Retina (tissue), 1 donor: ENCODE measurements around the gene NOP14.
"Not testable (repeated sequence)": the region's sequence is repeated elsewhere in the genome, so short reads cannot be mapped to it uniquely, and the experiment has no call there.

Source experiments
- DNase-seq: peaks from one replicate; pipeline ENCODE4 v3.0.0-alpha.2; 2016

The NOP14 gene

DNA sequence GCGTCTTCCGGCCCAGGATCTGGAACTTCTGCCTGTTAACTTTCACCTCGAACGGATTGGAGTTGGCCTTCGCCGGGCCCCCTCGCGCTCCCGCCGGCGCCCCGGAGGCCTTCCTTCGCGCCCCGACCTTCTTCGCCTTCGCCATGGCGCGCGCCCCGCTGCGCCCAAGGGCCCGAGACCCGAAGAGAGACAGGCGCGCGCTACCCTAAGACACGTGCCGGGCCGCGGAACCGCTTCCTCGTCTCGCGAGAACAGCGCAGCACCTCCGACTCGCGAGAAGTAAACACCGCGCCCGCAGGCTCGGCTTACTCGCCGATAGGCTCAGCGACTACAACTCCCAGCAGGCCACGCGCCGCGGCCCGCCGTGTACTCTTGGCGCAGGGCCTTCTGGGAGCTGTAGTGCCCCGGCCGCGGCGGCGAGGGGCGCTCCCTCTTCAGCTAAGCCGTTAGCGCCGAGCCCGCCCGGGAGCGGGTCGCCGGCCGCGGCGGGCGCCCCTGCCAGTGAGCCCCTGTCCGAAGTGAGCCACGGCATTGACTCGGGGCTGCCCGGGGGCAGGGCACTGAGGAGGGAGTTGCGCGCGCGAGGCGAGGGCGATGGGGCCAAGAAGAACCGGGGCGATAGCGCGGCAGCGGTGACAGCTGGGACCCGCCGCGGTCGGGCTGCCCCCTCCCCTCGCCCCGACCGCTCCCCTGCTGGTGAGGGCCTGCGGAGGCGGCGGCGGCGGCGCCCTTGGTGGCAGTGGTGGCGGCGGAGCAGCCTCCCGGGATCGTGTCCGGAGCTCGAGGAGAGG lies at the start of gene NOP14, which contains the start of gene GRK4:
Gene NOP14 (minus strand): TSS at position 232 of the 791 bp plus-strand sequence. CDS start 87 bp downstream, at position 145.
Gene GRK4 (plus strand): TSS at position 397 of the 791 bp plus-strand sequence. CDS start 500 bp downstream, outside the sequence.
- DNase-seq: peak; percentile 97

DNA sequence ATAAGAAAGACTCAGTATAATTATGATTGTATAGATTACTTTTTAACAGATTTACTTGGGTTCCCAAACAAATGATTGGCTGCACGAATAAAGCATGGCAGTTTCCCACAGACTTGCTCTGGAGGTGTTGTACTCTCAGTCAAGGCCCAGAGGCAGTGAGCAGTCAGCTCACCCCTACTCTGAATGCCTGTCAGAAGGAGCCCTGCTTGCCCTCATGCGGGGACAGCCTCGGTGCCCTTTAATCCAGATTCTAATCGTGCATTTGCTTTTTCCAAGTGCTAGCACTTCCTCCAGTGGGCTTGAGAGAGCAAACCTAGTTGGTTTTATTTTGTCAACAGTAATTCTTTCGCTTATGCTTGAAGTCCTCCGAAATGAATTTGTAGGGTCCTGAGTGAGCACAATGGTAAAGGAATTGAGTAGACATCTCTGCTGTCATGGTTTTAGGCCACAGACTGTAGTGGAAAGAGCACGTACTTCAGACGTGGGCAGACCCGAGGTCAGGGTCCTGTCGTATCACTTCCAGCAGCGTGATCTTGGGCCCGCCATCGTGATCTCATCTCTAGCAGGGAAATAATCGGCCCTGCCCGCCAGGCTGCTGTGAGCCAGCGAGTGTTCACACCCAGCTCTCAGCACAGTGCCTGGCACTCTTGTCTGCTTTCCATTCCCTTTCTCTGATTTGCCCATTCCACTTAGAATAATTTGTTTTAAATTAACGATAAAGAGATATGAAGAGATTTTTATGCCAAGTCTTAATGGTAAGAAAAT lies 48.4 kb upstream of the NOP14 start:
- DNase-seq: no peak

DNA sequence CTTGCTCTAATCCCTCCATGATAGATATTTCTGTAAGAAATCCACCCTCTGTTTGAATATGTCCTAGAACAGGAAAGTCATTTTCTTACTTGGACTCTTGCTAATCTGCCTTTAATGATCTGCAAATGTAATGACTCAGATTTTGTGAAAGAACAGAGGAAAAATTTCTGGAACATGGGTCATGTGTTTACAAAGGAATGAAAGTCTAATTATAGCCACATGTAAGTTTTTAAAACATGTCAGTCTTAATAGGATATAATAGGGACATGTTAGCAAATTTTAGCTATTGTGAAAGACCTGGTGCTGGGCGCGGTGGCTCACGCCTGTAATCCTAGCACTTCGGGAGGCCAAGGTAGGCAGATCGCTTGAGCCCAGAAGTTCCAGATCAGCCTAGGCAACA lies 47.8 kb upstream of the NOP14 start:
- DNase-seq: no peak

DNA sequence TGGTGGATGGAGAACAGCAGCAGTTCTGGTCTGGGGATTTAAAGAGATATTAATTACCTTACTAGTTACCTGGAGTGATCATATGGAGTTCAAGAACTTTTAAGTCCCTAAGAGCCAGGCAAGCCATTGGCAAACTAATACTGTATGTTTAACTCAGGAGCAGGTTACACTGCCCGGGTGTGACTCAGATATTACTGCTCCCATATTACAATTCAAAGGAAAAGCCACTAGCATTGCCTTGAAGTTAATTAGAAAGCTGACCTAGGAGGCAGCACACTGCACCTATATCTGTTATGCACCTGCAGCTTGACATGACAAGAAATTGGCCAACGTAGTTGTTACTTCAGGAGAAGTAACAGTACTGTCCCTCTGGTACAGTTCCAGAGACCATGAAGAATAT lies 47.4 kb upstream of the NOP14 start:
- DNase-seq: no peak

DNA sequence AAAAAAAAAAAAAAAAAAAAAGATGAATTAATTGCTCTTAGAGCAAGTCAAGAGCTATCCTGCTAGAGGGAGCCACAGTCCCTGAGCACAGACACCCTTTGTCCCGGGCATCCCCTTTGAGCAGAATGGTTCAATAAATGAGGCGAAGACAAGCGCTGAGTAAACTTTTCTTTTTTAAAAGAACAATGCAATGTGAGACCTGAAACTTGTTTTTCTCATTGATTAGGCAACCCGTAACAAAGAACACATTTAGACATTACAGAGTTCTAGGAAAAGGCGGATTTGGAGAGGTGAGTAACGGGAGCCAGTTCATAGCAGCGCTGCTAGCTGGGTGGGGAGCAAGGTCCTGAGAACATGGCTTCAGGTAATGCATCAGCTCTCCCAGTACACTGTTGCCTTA lies 46.2 kb upstream of the NOP14 start:
- DNase-seq: no peak

DNA sequence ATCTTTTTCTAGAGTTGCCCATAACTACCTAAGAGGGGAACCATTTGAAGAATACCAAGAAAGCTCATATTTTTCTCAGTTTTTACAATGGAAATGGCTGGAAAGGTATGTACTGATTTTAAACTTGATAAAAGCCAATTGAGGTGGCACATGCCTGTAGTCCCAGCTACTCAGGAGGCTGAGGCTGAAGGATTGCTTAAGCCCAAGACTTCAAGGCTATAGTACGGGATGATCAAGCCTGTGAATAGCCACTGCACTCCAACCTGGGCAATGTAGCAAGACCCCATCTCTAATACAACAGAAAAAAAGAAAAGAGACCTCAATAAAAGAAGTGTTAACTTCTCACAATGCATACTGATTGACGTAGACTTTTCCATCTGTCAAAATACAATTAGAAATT lies 44.5 kb upstream of the NOP14 start:
- DNase-seq: no peak

DNA sequence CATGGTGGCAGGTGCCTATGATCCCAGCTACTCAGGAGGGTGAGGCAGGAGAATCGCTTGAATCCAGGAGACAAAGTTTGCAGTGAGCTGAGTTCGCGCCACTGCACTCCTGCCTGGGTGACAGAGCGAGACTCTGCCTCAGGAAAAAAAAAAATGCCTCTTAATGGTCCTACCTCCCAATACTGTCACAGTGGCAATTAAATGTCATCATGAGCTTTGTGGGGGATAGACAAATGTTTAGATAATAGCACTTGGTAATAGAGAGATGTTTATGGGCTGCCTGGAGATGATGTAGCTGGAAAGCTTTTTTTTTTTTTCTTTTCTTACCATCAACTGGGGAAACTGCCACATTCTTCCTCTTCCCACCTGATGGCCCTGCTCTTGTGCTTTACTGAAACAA lies 33.2 kb upstream of the NOP14 start:
- no peak for DNase-seq

DNA sequence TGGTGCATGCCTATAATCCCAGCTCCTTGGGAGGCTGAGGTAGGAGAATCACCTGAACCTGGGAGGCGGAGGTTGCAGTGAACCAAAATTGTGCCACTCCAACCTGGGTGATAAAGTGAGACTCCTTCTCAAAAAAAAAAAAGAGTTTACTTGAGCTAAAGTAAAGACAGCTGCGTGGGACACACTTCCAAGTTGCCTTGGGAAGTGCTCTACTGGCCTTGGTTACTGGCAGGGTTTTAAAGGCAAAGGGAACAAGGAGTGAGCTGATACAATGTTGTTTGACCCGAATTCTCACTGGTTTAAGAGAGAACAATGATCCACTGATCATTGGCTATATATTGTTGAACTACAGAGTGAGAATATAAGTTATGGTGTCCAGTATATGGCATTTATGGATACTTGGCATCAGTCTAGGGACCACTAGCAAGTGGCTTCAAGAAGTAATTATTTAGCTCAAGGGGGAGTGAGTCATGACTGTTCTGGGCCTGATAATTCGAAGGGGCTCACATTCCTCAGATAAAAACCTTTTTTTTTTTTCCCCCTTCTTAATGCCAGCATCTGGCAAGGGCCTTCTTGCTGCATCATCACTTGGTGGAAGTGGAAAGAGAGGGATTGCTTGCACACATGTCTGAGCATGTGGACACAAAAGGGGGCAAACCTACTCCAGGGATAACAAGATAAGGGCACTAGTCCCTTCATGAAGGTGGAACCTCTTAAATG lies 32.5 kb upstream of the NOP14 start:
- no peak for DNase-seq

DNA sequence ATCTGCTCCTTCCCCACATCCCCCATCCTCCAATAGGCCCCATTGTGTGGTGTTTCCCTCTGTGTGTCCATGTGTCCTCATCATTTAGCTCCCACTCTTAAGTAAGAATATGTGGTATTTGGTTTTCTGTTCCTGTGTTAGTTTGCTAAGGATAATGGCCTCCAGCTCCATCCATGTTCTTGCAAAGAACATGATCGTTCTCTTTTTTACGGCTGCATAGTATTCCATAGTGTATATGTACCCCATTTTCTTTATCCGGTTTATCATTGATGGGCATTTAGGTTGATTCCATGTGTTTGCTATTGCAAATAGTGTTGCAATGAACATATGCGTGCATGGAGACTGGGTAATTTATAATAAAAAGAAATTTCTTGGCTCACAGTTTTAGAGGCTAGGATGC lies 31.7 kb upstream of the NOP14 start:
- DNase-seq: no peak

DNA sequence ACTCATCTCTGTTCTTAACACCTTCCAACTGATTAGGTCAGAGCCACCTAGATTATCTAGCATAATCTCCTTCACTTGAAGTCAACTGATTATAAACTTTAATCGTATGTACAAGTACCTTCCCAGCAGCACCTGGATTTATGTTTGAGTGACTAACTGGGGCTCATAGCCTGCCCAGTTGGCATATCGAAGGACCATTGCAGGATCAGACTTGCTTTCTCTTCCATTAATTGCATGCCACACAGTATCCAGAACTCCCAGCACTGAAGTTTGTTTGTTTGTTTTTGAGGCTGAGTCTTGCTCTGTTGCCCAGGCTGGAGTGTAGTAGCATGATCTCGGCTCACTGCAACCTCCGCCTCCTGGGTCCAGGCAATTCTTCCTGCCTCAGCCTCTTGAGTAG lies 28.0 kb upstream of the NOP14 start:
- DNase-seq: no peak

DNA sequence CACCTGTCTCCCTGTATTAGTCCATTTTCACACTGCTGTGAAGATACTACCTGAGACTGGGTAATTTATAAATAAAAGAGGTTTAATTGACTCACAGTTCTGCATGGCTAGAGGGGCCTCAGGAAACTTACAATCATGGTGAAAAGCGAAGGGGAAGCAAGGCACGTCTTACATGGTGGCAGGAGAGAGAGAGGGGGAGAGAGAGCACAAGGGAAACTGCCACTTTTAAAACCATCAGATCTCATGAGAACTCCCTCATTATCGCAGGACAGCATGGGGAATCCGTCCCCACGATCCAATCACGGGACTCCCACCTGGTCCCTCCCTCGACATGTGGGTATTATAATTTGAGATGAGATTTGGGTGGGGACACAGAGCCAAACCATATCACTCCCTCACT lies 20.5 kb upstream of the NOP14 start:
- not testable (repeated sequence) for DNase-seq

DNA sequence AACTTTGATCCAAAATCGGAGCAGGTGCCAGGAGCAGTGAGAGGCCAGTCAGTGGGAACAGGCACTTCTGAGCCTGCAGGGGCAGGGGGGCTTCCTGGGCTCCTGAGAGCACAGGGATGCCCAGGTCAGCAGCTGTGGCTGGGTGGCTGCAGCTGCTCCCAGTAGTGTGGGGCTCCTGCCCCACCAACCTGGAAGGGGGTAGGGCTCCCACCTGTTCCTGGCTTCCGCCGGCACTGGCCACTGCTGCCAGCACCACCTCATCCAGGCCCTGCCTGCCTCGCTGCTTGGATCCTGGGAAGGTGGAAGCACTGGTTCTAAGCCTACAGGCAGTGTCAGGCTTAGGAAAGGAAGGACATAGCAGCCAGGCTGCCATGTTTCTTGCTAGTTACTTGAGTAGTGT lies 18.8 kb upstream of the NOP14 start:
- DNase-seq: no peak

DNA sequence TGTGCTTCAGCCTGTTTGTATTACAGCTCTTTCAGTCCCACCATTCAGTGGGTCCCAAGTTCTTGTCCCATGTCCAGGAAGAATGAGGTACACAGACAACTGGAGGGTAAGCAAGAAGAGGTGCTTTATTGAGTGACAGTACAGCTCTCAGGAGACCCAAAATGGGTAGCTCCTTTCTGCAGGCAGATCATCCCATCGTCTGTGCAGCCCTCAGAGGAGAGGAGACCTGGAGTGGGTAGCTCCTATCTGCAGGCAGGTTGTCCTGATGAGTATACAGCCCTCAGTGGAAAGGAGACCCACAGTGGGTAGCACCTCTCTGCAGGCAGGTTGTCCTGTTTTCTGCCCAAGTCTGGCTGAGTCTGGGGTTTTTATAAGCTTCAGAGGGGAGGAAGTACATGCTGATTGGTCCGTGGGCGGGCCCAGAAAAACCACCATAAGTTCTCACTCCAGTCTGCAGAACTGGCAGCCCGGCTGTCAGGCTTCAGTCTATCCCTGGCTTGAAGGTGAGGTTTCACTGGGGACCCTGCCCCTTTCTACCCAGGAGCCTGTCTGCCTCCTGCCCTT lies 18.1 kb upstream of the NOP14 start:
- DNase-seq: no peak

DNA sequence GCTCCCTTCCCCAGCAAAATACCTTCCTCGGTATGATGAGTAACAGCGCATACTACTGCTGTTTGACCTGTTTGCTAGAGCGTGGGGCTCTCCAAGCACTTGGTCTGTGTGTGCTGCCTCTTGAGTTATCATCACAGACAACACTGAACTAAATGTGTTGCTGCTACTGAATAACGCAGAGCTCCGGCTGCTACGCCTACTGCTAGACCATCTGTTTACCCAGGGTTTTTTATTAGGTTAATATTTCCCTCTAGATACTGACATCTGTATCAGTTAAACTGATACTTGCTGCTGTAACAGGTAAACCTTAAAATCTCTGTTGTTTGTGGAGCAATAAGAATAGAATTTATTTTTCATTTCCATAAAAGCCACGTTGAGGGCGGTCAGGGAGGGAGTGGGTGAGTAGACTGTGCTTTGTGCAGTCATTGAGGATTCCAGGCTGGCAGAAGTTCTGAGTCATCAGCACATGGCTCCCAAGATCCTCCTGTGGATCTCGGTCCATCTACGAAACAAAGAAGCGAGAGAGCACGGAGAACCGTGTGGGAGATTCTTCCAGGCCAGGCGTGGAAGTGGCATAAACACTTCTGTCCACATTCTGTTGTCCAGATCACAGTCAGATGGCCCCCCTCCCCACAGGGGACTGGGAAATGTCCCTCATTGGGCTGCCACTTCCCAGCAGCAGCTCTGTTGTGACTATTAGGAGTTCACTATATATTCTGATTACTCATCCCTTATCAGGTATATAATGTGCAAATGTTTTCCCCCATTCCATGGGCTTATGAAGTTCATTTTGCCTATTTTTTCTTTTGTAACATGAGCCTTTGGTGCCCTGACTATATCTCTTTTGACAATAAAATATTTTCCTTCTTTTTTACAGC lies 14.2 kb upstream of the NOP14 start:
- no peak for DNase-seq

DNA sequence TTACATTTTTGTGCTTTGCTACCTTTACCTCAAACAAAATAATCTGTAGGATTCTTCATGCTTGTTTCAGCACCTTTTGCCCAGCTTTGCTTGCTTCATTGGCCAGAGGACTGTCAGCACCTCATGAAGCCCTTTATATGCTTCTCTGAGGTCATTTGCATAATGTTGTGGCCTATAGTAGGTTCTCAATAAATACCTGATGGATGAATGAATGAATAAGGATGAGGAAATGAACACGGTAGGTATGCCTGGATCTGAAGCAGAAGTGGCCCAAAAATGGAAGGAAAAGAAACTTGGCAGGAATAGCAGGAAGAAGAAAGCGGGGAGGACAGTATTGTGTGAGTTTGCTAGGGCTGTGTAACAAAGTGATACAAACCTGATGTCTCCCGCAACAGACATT lies 8.1 kb upstream of the NOP14 start:
- no peak for DNase-seq

DNA sequence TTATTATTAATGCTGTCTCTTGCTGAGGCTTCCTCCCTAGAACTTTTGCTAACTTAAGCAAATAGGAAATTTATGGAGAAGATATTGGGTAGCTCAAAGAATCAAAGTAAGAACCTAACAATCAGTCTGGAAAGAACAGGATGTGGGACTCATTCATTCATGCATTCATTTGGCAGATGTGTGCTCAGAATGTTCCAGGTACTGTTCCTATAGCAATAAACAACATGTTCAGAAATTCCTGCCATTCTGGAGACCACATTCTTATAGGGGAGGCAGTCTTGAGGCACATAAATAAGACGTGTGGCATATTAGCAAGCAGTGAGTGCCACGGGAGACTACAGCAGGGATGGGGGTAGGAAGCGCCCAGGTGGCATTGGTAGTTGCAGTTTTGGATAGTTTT lies 5.2 kb upstream of the NOP14 start:
- DNase-seq: no peak

DNA sequence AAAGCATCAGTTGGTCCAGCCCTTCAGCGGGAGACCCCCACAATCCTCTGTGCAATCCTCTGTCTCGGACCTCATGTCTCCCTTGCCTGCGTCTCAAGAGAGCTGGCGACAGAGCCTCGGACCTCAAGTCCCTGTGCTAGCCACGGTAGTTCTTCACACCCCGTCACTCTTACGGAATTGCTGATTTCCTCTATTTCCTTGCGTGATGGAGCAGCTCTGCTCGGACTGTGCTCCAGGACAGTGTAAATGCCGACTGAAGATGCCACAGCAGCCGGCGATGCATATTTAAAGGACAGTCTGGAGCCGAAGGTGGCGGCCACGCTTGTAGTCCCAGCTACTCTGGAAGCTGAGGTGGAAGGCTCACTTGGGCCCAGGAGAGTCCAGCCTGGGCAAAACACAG lies 2.1 kb upstream of the NOP14 start:
- DNase-seq: no peak

DNA sequence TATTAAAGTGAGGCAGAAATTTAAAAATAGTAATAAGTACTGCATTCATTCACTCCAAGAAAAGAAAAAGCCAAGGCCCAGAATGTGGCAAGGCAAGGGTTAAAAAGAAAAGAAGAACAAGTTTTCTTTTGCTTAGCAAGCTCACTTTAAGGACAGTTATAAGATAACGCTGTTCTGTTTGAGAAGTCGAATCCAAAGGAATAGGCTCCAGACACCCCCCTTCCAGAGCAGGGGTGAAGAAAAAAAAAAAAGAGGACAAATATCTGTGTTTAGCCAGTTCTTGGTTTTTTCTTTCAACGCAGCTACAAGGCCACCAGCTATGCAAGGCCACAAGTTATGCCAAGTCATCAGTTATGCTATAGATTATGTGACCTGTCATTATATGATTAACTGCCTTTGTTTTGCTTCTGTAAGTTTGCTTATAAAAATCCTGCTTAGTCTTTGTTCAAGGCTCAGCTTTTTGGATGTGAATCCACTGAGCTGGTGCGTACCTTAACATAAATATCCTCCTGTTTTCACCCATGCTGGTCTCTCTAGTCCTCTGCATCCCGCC lies 1.6 kb upstream of the NOP14 start:
- DNase-seq: no peak

DNA sequence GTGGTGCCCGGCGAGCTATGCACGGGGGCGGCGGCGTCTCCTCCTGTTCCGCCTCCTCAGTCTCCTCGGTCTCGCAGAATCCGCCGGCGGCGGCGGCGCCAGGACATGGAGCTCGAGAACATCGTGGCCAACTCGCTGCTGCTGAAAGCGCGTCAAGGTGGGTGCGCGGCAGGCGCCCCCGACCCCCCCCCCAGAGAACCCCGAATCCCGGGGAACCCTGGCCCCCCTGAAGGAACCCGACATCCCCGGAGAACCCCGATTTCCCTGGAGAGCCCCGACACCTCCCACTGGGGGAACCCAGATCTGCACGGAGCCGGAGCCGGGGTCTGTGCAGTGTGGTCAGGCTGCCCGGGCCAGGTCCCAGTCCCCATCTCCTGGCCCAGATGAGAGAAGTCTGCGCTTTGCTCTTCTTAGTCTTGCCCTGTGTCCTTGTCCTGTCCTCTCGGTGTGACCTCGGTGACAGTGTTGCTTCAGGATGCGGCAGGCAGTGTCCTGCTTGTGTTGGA lies 813 bp upstream of the NOP14 start:
- DNase-seq: peak; percentile 39

DNA sequence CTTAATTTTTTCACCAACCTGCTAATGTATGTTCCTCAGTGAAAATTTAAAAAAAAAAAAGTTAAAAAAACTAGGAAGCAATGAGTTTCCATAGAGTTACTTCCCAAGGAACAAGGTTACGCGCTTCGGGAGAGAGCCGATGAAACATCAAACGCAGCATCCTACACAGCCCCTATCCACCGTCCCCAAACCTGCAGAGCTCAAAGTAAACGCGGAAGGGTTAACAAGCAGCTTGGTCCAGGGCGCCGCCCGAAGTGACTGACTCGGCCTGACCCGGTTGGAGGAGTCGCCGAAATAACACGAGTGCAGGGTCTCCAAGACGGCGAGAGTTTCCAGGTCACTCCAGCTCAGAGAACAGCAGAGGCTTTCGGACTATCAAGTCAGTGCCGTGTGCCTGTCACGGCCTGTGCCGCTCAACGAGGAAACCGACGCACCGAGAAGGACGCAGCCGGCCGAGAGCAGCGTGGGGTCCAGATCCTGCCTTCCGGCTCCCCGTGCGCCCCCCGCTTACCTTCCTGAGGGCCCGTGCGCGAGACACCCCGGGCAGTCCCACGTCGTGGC lies 512 bp downstream of the NOP14 start:
- DNase-seq: no peak

DNA sequence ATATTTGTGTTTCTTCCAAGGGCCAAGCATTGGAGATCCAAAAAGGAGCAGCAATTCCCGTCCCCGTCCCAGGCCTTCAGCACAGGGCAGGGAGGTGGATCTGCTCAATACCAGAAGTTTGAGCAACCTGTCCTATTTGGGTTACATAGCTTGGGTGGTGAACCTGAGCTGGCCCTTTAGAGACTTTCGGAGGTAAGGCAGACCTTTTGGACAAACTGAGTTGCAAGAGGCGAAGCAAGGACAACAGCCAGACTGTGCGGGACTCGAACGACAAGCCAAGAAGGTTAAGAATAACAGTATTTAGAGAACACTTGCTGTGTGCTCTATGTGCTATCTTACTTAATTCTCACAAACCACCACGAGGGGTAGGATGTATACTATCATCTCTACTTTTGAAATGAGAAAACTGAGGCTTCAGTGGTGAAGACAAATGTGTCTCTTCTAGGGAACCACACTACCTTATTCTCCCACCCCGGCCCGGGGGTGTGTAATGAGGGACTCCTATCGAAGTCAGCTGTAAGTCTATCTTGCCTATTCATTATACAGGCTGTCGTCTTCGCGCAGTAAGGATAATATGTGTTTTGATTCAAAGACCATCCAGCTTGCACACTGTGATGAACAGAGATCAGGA lies 1.3 kb downstream of the NOP14 start:
- peak; percentile 24 for DNase-seq
